Neural progenitor cell (in vitro differentiated cells): ENCODE data around the gene PARN.

Source experiments
- CTCF ChIP-seq: fragments of 200-600 bp; sonication (generic); IDR thresholded peaks from 2 replicates; pipeline ENCODE4 v1.5.1; 2017; ENCODE audit warnings: antibody characterized with exemption, mild to moderate bottlenecking
- EZH2 ChIP-seq: fragments of 200-600 bp; sonication (generic); IDR thresholded peaks from 2 replicates; pipeline ENCODE4 v1.6.1; 2017; ENCODE audit warnings: antibody characterized with exemption, mild to moderate bottlenecking, moderate library complexity
- EZH2phosphoT487 ChIP-seq: fragments of 200-600 bp; sonication (generic); IDR thresholded peaks from 2 replicates; pipeline ENCODE4 v1.6.1; 2017; ENCODE audit warnings: antibody characterized with exemption

- TF ChIP-seq CTCF (no peak), EZH2 (no peak), EZH2phosphoT487 (no peak)
Measured at GRCh38 chr16:14513389-14514107, 116.5 kb downstream of the PARN start.
